HepG2 (cell line): ENCODE results near the gene TJAP1. TPM values are rescaled to one million over a fixed set of nuclear protein-coding genes. Genes with fewer than 3 reads are reported as not detected.

Source experiments
- CC2D1A ChIP-seq: sonication (generic); formaldehyde crosslinking; IDR thresholded peaks from 2 replicates; pipeline ENCODE4 v1.8.1; 2023; ENCODE audit warnings: mild to moderate bottlenecking, missing genetic modification reagents
- FOXM1 ChIP-seq: sonication (generic); formaldehyde crosslinking; IDR thresholded peaks from 2 replicates; pipeline ENCODE4 v1.5.0; 2020; ENCODE audit warnings: missing genetic modification reagents
- GATAD1 ChIP-seq: IDR thresholded peaks from 2 replicates; pipeline ENCODE4 v1.6.1; 2016; ENCODE audit warnings: missing genetic modification reagents, missing compliant biosample characterization
- KAT7 ChIP-seq: IDR thresholded peaks from 2 replicates; pipeline ENCODE4 v1.6.1; 2018; ENCODE audit warnings: borderline replicate concordance, missing compliant biosample characterization
- KDM4B ChIP-seq: sonication (generic); formaldehyde crosslinking; IDR thresholded peaks from 2 replicates; pipeline ENCODE4 v1.4.0; 2020; ENCODE audit warnings: missing genetic modification reagents
- MAFK ChIP-seq, 2 experiments: IDR thresholded peaks in 1 of 2; conservative IDR thresholded peaks in 1 of 2; 2 replicates each; pipeline ENCODE4 v1.6.1; 2011; ENCODE audit warnings: improper control_type of control experiment in 2 of 2, low read length in 2 of 2
- MATR3 ChIP-seq: sonication (generic); formaldehyde crosslinking; IDR thresholded peaks from 2 replicates; pipeline ENCODE4 v1.4.0; 2020; ENCODE audit warnings: missing genetic modification reagents
- MIXL1 ChIP-seq: IDR thresholded peaks from 2 replicates; pipeline ENCODE4 v1.6.1; 2016
- NONO ChIP-seq, 2 experiments: fragments of 450-650 bp in 1 of 2; sonication (generic) in 1 of 2; formaldehyde crosslinking in 1 of 2; IDR thresholded peaks in 1 of 2; conservative IDR thresholded peaks in 1 of 2; 2 replicates each; pipeline versions ENCODE4 v1.6.1 to v1.8.0; 2017 to 2022; ENCODE audit warnings: mild to moderate bottlenecking in 1 of 2, missing genetic modification reagents in 1 of 2, moderate library complexity in 1 of 2
- ONECUT2 ChIP-seq: sonication (generic); formaldehyde crosslinking; IDR thresholded peaks from 2 replicates; pipeline ENCODE4 v1.4.0; 2020; ENCODE audit warnings: missing genetic modification reagents
- PAF1 ChIP-seq: IDR thresholded peaks from 2 replicates; pipeline ENCODE4 v1.6.1; 2016; ENCODE audit warnings: missing genetic modification reagents, missing compliant biosample characterization
- RAD21 ChIP-seq: fragments of 450-650 bp; formaldehyde crosslinking; IDR thresholded peaks from 2 replicates; pipeline ENCODE4 v1.5.0; 2020; ENCODE audit warnings: mild to moderate bottlenecking
- RXRA ChIP-seq: sonication (generic); formaldehyde crosslinking; IDR thresholded peaks from 2 replicates; pipeline ENCODE4 v1.5.1; 2020; ENCODE audit warnings: missing genetic modification reagents
- SKI ChIP-seq: fragments of 450-650 bp; IDR thresholded peaks from one replicate; pipeline ENCODE4 v1.6.1; 2018; ENCODE audit warnings: mild to moderate bottlenecking; ENCODE audit not compliant: partially characterized antibody
- SNAI1 ChIP-seq: sonication (generic); formaldehyde crosslinking; IDR thresholded peaks from 2 replicates; pipeline ENCODE4 v1.5.0; 2020; ENCODE audit warnings: mild to moderate bottlenecking, missing genetic modification reagents, borderline replicate concordance
- ZBTB21 ChIP-seq: sonication (generic); formaldehyde crosslinking; IDR thresholded peaks from 2 replicates; pipeline ENCODE4 v1.4.0; 2020; ENCODE audit warnings: missing genetic modification reagents
- ZFY ChIP-seq: sonication (generic); formaldehyde crosslinking; IDR thresholded peaks from 2 replicates; pipeline ENCODE4 v1.4.0; 2020; ENCODE audit warnings: missing genetic modification reagents
- ZIK1 ChIP-seq: sonication (generic); formaldehyde crosslinking; IDR thresholded peaks from 2 replicates; pipeline ENCODE4 v1.5.0; 2020; ENCODE audit warnings: mild to moderate bottlenecking, low read depth, missing genetic modification reagents, borderline replicate concordance
- ZNF160 ChIP-seq: sonication (generic); formaldehyde crosslinking; IDR thresholded peaks from 2 replicates; pipeline ENCODE4 v1.8.0; 2022; ENCODE audit warnings: mild to moderate bottlenecking, inconsistent platforms, missing genetic modification reagents
- ZNF460 ChIP-seq: sonication (generic); formaldehyde crosslinking; IDR thresholded peaks from 2 replicates; pipeline ENCODE4 v1.5.1; 2020; ENCODE audit warnings: missing genetic modification reagents, mild to moderate bottlenecking, borderline replicate concordance
- ZNF550 ChIP-seq: sonication (generic); formaldehyde crosslinking; IDR thresholded peaks from 2 replicates; pipeline ENCODE4 v1.4.0; 2020; ENCODE audit warnings: mild to moderate bottlenecking, missing genetic modification reagents, borderline replicate concordance
- ZNF713 ChIP-seq: sonication (generic); formaldehyde crosslinking; IDR thresholded peaks from 2 replicates; pipeline ENCODE4 v1.4.0; 2020; ENCODE audit warnings: mild to moderate bottlenecking, missing genetic modification reagents
- ZSCAN9 ChIP-seq: IDR thresholded peaks from 2 replicates; pipeline ENCODE4 v1.6.1; 2016; ENCODE audit warnings: borderline replicate concordance
- polyA plus RNA-seq, 8 experiments: library from polyadenylated mRNA; depleted of rRNA in 3 of 8; stranded (reverse) in 7 of 8; unstranded in 1 of 8; fragments of >200 nt; fragmentation: Illumina TruSeq in 4 of 8; extraction: Trizol in 4 of 8; gene quantifications; 2 replicates each; pipeline versions ENCODE4 v1.2.1 to v1.2.3, GENCODE V29; 2011 to 2016; ENCODE audit warnings: low read depth in 4 of 8, missing spikeins in 1 of 8, mixed read lengths in 1 of 8; ENCODE audit not compliant: insufficient read depth in 1 of 8
- total RNA-seq, 5 experiments: library from RNA; depleted of rRNA; stranded (reverse); fragments of >200 nt; fragmentation: Illumina TruSeq; extraction: Trizol; gene quantifications; 2 replicates each; pipeline ENCODE4 v1.2.3, GENCODE V29; 2016; ENCODE audit warnings: low read depth in 1 of 5
- TF ChIP-seq, protein P1 (sequence below): sonication (generic); formaldehyde crosslinking; IDR thresholded peaks from 2 replicates; pipeline ENCODE4 v1.4.0; 2020; ENCODE audit warnings: missing genetic modification reagents
- TF ChIP-seq, protein P2 (sequence below): conservative IDR thresholded peaks from 2 replicates; pipeline ENCODE4 v1.6.1; 2018; ENCODE audit warnings: missing genetic modification reagents
- TF ChIP-seq, protein P3 (sequence below): sonication (generic); formaldehyde crosslinking; IDR thresholded peaks from 2 replicates; pipeline ENCODE4 v1.8.0; 2022; ENCODE audit warnings: mild to moderate bottlenecking, missing genetic modification reagents
- TF ChIP-seq, protein P4 (sequence below): IDR thresholded peaks from 2 replicates; pipeline ENCODE4 v1.6.1; 2018; ENCODE audit warnings: missing genetic modification reagents, mild to moderate bottlenecking, missing compliant biosample characterization

TJAP1 gene
- total and polyA plus RNA-seq, 2 of the 13 experiments (the other 11 are each of a cell fraction or from before 2014, with no cell fraction given), result 15.7 to 41.6 TPM

DNA sequence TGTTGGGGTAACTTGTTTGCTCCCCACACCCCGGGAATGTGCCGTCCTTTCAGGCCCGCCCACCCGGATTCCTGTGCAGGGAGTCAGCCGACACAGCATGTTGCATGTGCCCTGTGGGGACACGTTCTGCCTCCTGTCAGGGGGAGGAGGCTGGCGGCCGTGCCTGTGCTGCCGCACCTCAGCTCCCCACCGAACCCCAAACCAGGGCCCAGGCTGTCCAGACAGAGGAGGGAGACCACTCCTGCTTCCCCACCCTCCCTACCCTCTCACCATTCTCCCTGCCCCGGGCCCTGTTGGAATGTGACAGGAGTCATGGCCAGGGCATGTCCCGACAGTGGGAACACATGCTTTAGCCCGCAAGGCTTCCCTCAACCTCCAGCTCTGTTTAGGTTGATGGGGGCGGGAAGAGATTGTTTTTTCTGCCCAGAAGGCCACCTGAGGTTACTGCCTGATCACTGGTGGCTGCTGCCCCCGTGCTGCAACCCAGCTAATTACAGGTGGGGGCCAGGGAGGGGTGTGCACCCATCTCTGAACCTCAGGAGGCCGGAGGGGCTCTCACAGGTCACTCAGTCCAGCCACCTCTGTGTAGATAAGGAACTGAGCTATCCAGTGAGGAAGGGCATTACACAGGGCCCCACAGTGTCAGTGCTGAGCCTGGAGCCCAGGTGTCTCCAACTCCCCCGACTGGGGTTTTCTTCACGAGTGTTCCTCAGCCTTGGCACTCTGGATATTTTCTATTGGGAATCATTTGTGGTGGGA lies 19.2 kb downstream of the TJAP1 start (continued):
- TF ChIP-seq ZNF460 (CRISPR knock-in tag), result no peak
- TF ChIP-seq, protein P1, sequence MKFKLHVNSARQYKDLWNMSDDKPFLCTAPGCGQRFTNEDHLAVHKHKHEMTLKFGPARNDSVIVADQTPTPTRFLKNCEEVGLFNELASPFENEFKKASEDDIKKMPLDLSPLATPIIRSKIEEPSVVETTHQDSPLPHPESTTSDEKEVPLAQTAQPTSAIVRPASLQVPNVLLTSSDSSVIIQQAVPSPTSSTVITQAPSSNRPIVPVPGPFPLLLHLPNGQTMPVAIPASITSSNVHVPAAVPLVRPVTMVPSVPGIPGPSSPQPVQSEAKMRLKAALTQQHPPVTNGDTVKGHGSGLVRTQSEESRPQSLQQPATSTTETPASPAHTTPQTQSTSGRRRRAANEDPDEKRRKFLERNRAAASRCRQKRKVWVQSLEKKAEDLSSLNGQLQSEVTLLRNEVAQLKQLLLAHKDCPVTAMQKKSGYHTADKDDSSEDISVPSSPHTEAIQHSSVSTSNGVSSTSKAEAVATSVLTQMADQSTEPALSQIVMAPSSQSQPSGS (CRISPR knock-in tag), result no peak; the same call in 1 of the 2 replicates
- TF ChIP-seq SNAI1, result no peak
- TF ChIP-seq ZFY (CRISPR knock-in tag), result peak; percentile 40
- no peak for TF ChIP-seq ZBTB21 (CRISPR knock-in tag)
- no peak for TF ChIP-seq KAT7
- no peak for TF ChIP-seq KDM4B (CRISPR knock-in tag)
- peak; percentile 99 for TF ChIP-seq RXRA (CRISPR knock-in tag)
- TF ChIP-seq ZNF160 (CRISPR knock-in tag), result no peak
- TF ChIP-seq CC2D1A (CRISPR knock-in tag), result no peak
- no peak for TF ChIP-seq ZNF713 (CRISPR knock-in tag)
- TF ChIP-seq ZIK1, result no peak
- TF ChIP-seq MATR3 (CRISPR knock-in tag), result no peak
- TF ChIP-seq, protein P2, sequence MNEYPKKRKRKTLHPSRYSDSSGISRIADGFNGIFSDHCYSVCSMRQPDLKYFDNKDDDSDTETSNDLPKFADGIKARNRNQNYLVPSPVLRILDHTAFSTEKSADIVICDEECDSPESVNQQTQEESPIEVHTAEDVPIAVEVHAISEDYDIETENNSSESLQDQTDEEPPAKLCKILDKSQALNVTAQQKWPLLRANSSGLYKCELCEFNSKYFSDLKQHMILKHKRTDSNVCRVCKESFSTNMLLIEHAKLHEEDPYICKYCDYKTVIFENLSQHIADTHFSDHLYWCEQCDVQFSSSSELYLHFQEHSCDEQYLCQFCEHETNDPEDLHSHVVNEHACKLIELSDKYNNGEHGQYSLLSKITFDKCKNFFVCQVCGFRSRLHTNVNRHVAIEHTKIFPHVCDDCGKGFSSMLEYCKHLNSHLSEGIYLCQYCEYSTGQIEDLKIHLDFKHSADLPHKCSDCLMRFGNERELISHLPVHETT (CRISPR knock-in tag), result no peak
- TF ChIP-seq, protein P3, sequence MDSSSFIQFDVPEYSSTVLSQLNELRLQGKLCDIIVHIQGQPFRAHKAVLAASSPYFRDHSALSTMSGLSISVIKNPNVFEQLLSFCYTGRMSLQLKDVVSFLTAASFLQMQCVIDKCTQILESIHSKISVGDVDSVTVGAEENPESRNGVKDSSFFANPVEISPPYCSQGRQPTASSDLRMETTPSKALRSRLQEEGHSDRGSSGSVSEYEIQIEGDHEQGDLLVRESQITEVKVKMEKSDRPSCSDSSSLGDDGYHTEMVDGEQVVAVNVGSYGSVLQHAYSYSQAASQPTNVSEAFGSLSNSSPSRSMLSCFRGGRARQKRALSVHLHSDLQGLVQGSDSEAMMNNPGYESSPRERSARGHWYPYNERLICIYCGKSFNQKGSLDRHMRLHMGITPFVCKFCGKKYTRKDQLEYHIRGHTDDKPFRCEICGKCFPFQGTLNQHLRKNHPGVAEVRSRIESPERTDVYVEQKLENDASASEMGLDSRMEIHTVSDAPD (CRISPR knock-in tag), result no peak
- TF ChIP-seq SKI, result peak; percentile 58
- TF ChIP-seq PAF1 (CRISPR knock-in tag), result no peak
- no peak for TF ChIP-seq FOXM1 (CRISPR knock-in tag)
- TF ChIP-seq MAFK (conservative IDR thresholded peaks at IDR 0.05 in 1 of 2, IDR thresholded peaks at IDR 0.05 in 1 of 2; ENCODE audit: low read length in 2 of 2), result no peak
- TF ChIP-seq, protein P4, sequence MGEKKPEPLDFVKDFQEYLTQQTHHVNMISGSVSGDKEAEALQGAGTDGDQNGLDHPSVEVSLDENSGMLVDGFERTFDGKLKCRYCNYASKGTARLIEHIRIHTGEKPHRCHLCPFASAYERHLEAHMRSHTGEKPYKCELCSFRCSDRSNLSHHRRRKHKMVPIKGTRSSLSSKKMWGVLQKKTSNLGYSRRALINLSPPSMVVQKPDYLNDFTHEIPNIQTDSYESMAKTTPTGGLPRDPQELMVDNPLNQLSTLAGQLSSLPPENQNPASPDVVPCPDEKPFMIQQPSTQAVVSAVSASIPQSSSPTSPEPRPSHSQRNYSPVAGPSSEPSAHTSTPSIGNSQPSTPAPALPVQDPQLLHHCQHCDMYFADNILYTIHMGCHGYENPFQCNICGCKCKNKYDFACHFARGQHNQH, result peak; percentile 63; the same call in 1 of the 2 replicates
- TF ChIP-seq ZSCAN9, result peak; percentile 44; the same call in 1 of the 2 replicates
- TF ChIP-seq ONECUT2 (CRISPR knock-in tag), result no peak
- TF ChIP-seq NONO (IDR thresholded peaks at IDR 0.05), result no peak
- TF ChIP-seq NONO (CRISPR knock-in tag; conservative IDR thresholded peaks at IDR 0.05), result 0 out of 2 replicates have a peak, but pooled peaks have one; percentile 33
- 0 out of 2 replicates have a peak, but pooled peaks have one; percentile 35 for TF ChIP-seq GATAD1 (CRISPR knock-in tag)
- no peak for TF ChIP-seq ZNF550
- TF ChIP-seq MIXL1 (CRISPR knock-in tag), result peak; percentile 99
- TF ChIP-seq RAD21 (CRISPR knock-in tag), result peak; percentile 98
